H1 (cell line): ENCODE measurements around the gene NXPH3. TPM values are rescaled to one million over a fixed set of nuclear protein-coding genes. Genes with fewer than 3 reads are reported as not detected.

ENCODE experiments used
- CTCF ChIA-PET: fragments of 300-600 bp; sonication (Branson Sonifier 250); formaldehyde crosslinking; loops from one replicate; lab custom pipeline; 2021; ENCODE audit not compliant: partially characterized antibody; lab: Charles Lee
- POLR2A ChIA-PET: fragments of 300-600 bp; sonication (Branson Sonifier 250); formaldehyde crosslinking; loops from one replicate; lab custom pipeline; 2021; ENCODE audit warnings: inconsistent platforms; ENCODE audit not compliant: partially characterized antibody; lab: Charles Lee
- DNase-seq, 2 experiments: peaks; one replicate each; pipeline versions ENCODE4 v3.0.0 to v3.0.0-alpha.2; 2010 to 2022; ENCODE audit warnings: low spot score in 2 of 2, low read depth in 1 of 2, mixed read lengths in 1 of 2
- FAIRE-seq: peaks from 2 replicates; lab custom pipeline; 2011; peaks lifted over from hg19 to GRCh38; lab: Jason Lieb, UNC
- H2AFZ ChIP-seq: 2 replicates; pipeline ENCODE4 v1.8.1; 2012; ENCODE audit warnings: low read length, inconsistent platforms
- H2AK5ac ChIP-seq: 2 replicates; pipeline ENCODE4 v1.6.1; 2013; ENCODE audit warnings: low read depth, low read length
- H2BK120ac ChIP-seq: replicated peaks from 2 replicates; pipeline ENCODE3; 2013; ENCODE audit warnings: low read depth, low read length, inconsistent platforms
- H2BK12ac ChIP-seq: 2 replicates; pipeline ENCODE4 v1.6.1; 2013; ENCODE audit warnings: low read depth, low read length
- H2BK15ac ChIP-seq: 2 replicates; pipeline ENCODE4 v1.6.1; 2013; ENCODE audit warnings: low read length
- H2BK20ac ChIP-seq: 2 replicates; pipeline ENCODE4 v1.6.1; 2013; ENCODE audit warnings: low read length
- H2BK5ac ChIP-seq: 2 replicates; pipeline ENCODE4 v1.6.1; 2013; ENCODE audit warnings: low read depth, low read length
- H3K14ac ChIP-seq: 2 replicates; pipeline ENCODE4 v1.6.1; 2013; ENCODE audit warnings: inconsistent platforms; ENCODE audit not compliant: insufficient read length
- H3K18ac ChIP-seq: 2 replicates; pipeline ENCODE4 v1.6.1; 2013; ENCODE audit warnings: low read length; ENCODE audit errors: extremely low read depth
- H3K23ac ChIP-seq: 2 replicates; pipeline ENCODE4 v1.6.1; 2013; ENCODE audit warnings: inconsistent platforms; ENCODE audit not compliant: insufficient read length
- H3K23me2 ChIP-seq: 2 replicates; pipeline ENCODE4 v1.6.1; 2013; ENCODE audit warnings: low read depth, low read length
- H3K27ac ChIP-seq: 2 replicates; pipeline ENCODE4 v1.6.1; 2011; ENCODE audit warnings: low read depth, low read length, inconsistent platforms
- H3K27me3 ChIP-seq, 4 experiments: replicated peaks in 1 of 4; 1 replicate in 1 of 4; 2 replicates in 3 of 4; pipeline versions ENCODE4 v1.6.1 to v1.8.1; 2011 to 2013; ENCODE audit warnings: low read length in 3 of 4, mild to moderate bottlenecking in 3 of 4, inconsistent platforms in 2 of 4, mixed read lengths in 2 of 4, moderate library complexity in 1 of 4; ENCODE audit not compliant: control insufficient read depth in 3 of 4, insufficient read depth in 3 of 4; ENCODE audit errors: extremely low read depth in 1 of 4
- H3K36me3 ChIP-seq, 4 experiments: 2 replicates each; pipeline versions ENCODE4 v1.6.1 to v1.8.1; 2011 to 2013; ENCODE audit warnings: mild to moderate bottlenecking in 4 of 4, low read length in 3 of 4, moderate library complexity in 2 of 4, control low read depth in 1 of 4, inconsistent platforms in 1 of 4; ENCODE audit not compliant: insufficient read depth in 4 of 4, control insufficient read depth in 2 of 4
- H3K4ac ChIP-seq: replicated peaks from 2 replicates; pipeline ENCODE3; 2013; ENCODE audit warnings: low read length, low read depth, mixed read lengths, inconsistent platforms; ENCODE audit not compliant: insufficient read length
- H3K4me1 ChIP-seq, 4 experiments: replicated peaks in 1 of 4; 1 replicate in 1 of 4; 2 replicates in 3 of 4; pipeline versions ENCODE4 v1.6.1 to v1.8.1; 2011 to 2013; ENCODE audit warnings: low read length in 3 of 4, inconsistent platforms in 2 of 4, mixed read lengths in 1 of 4; ENCODE audit not compliant: insufficient read depth in 4 of 4, control insufficient read depth in 3 of 4
- H3K4me2 ChIP-seq, 2 experiments: 2 replicates each; pipeline versions ENCODE4 v1.6.1 to v1.8.1; 2011 to 2013; ENCODE audit warnings: low read depth in 2 of 2, low read length in 2 of 2, control low read depth in 1 of 2, inconsistent platforms in 1 of 2, mild to moderate bottlenecking in 1 of 2; ENCODE audit not compliant: insufficient read depth in 1 of 2
- H3K4me3 ChIP-seq, 4 experiments: fragments of 200-600, 300-600 bp in 1 of 4; sonication (generic), shearing (Covaris generic), sonication (Bioruptor Twin) in 1 of 4; 2 replicates each; pipeline versions ENCODE4 v1.5.1 to v1.8.1; 2011 to 2016; ENCODE audit warnings: low read length in 4 of 4, low read depth in 3 of 4, control low read depth in 2 of 4, inconsistent platforms in 2 of 4, mild to moderate bottlenecking in 2 of 4, mixed read lengths in 1 of 4, moderate library complexity in 1 of 4; ENCODE audit not compliant: insufficient read depth in 2 of 4; ENCODE audit errors: extremely low read depth in 1 of 4
- H3K56ac ChIP-seq: replicated peaks from 2 replicates; pipeline ENCODE3; 2013; ENCODE audit warnings: low read depth, mild to moderate bottlenecking, mixed read lengths, low read length, inconsistent platforms; ENCODE audit not compliant: insufficient read length
- H3K79me1 ChIP-seq: 2 replicates; pipeline ENCODE4 v1.6.1; 2013; ENCODE audit warnings: low read depth, low read length, control low read depth
- H3K79me2 ChIP-seq, 2 experiments: 2 replicates each; pipeline versions ENCODE4 v1.6.1 to v1.8.1; 2012 to 2013; ENCODE audit warnings: low read length in 2 of 2, mild to moderate bottlenecking in 2 of 2, inconsistent platforms in 1 of 2; ENCODE audit not compliant: insufficient read depth in 2 of 2, control insufficient read depth in 1 of 2
- H3K9ac ChIP-seq, 4 experiments: replicated peaks in 1 of 4; 1 replicate in 1 of 4; 2 replicates in 3 of 4; pipeline versions ENCODE4 v1.6.1 to v1.8.1; 2011 to 2013; ENCODE audit warnings: low read depth in 3 of 4, low read length in 3 of 4, control low read depth in 2 of 4, mild to moderate bottlenecking in 2 of 4, moderate library complexity in 2 of 4, inconsistent platforms in 1 of 4; ENCODE audit errors: extremely low read depth in 1 of 4
- H3K9me3 ChIP-seq, 2 experiments: 2 replicates each; pipeline versions ENCODE4 v1.6.1 to v1.8.1; 2012 to 2013; ENCODE audit warnings: mild to moderate bottlenecking in 2 of 2, moderate library complexity in 2 of 2, control low read depth in 1 of 2, inconsistent platforms in 1 of 2, low read depth in 1 of 2, low read length in 1 of 2, mixed read lengths in 1 of 2; ENCODE audit not compliant: insufficient read depth in 2 of 2
- H4K20me1 ChIP-seq, 2 experiments: replicated peaks in 1 of 2; 2 replicates each; pipeline versions ENCODE3 to v1.8.1; 2011 to 2013; ENCODE audit warnings: inconsistent platforms in 2 of 2, low read length in 2 of 2, mild to moderate bottlenecking in 1 of 2; ENCODE audit not compliant: insufficient read depth in 2 of 2, control insufficient read depth in 1 of 2
- H4K5ac ChIP-seq: 2 replicates; pipeline ENCODE4 v1.6.1; 2013; ENCODE audit warnings: low read length, low read depth, mixed read lengths, inconsistent platforms; ENCODE audit not compliant: insufficient read length
- H4K8ac ChIP-seq: 2 replicates; pipeline ENCODE4 v1.8.0; 2013; ENCODE audit warnings: mild to moderate bottlenecking, moderate library complexity, low read length, inconsistent platforms; ENCODE audit not compliant: insufficient read depth; ENCODE audit errors: extremely low read depth
- H4K91ac ChIP-seq: replicated peaks from 2 replicates; pipeline ENCODE3; 2013; ENCODE audit warnings: low read length, mixed read lengths, inconsistent platforms; ENCODE audit not compliant: insufficient read length
- BCL11A ChIP-seq, 2 experiments: IDR thresholded peaks; one replicate each; pipeline ENCODE4 v1.6.1; 2011; ENCODE audit warnings: low read depth in 2 of 2, low read length in 2 of 2, mild to moderate bottlenecking in 2 of 2
- CEBPB ChIP-seq: IDR thresholded peaks from 2 replicates; pipeline ENCODE4 v1.6.1; 2012; ENCODE audit warnings: low read depth, low read length
- CHD1 ChIP-seq: IDR thresholded peaks from 2 replicates; pipeline ENCODE4 v1.6.1; 2012; ENCODE audit warnings: low read depth, low read length, improper control_type of control experiment
- CREB1 ChIP-seq: IDR thresholded peaks from 2 replicates; pipeline ENCODE4 v1.6.1; 2012; ENCODE audit warnings: inconsistent platforms
- GTF2F1 ChIP-seq: IDR thresholded peaks from 2 replicates; pipeline ENCODE4 v1.6.1; 2012; ENCODE audit warnings: low read depth, low read length, improper control_type of control experiment, borderline replicate concordance
- JUND ChIP-seq: IDR thresholded peaks from 2 replicates; pipeline ENCODE4 v1.6.1; 2011; ENCODE audit warnings: mild to moderate bottlenecking, improper control_type of control experiment, low read length
- KDM5A ChIP-seq: fragments of 200-600 bp; IDR thresholded peaks from 2 replicates; pipeline ENCODE4 v1.7.1; 2012; ENCODE audit warnings: mild to moderate bottlenecking, low read length, inconsistent platforms, mixed read lengths
- RAD21 ChIP-seq, 2 experiments: IDR thresholded peaks in 1 of 2; conservative IDR thresholded peaks in 1 of 2; 2 replicates each; pipeline ENCODE4 v1.6.1; 2011; ENCODE audit warnings: low read depth in 2 of 2, low read length in 2 of 2, improper control_type of control experiment in 1 of 2, inconsistent platforms in 1 of 2, mild to moderate bottlenecking in 1 of 2, moderate library complexity in 1 of 2
- SAP30 ChIP-seq: fragments of 300-600 bp; sonication (generic); IDR thresholded peaks from 2 replicates; pipeline ENCODE4 v1.7.1; 2012; ENCODE audit warnings: low read length, moderate library complexity, mild to moderate bottlenecking, inconsistent platforms; ENCODE audit not compliant: insufficient read depth, insufficient replicate concordance
- SIX5 ChIP-seq: IDR thresholded peaks from 2 replicates; pipeline ENCODE4 v1.6.1; 2011; ENCODE audit warnings: mild to moderate bottlenecking, low read depth, low read length
- TEAD4 ChIP-seq: IDR thresholded peaks from 2 replicates; pipeline ENCODE4 v1.6.1; 2012; ENCODE audit warnings: low read depth, low read length, inconsistent platforms, mixed read lengths
- WGBS, 2 experiments: shearing (Covaris generic) in 1 of 2; methylation state at CpG; one replicate each; pipeline versions ENCODE4 v1.1.6 to v1.1.7; 2013 to 2015; ENCODE audit warnings: low lambda C conversion rate in 2 of 2, mixed read lengths in 2 of 2, inconsistent platforms in 1 of 2, low coverage in 1 of 2, missing lambda C conversion rate in 1 of 2; ENCODE audit not compliant: insufficient replicate concordance in 2 of 2, insufficient coverage in 1 of 2, insufficient read length in 1 of 2; ENCODE audit errors: extremely low coverage in 1 of 2, missing lambda C conversion rate in 1 of 2; 5-methylcytosine and 5-hydroxymethylcytosine counted together
- polyA plus RNA-seq, 7 experiments: library from polyadenylated mRNA; depleted of rRNA in 3 of 7; stranded (reverse) in 5 of 7; unstranded in 2 of 7; fragments of >200 nt in 5 of 7; fragments of 200-250 nt in 2 of 7; gene quantifications; 1 replicate in 5 of 7; 2 replicates in 1 of 7; 4 replicates in 1 of 7; pipeline versions ENCODE4 v1.2.1 to v1.2.3, GENCODE V29; 2011 to 2013; ENCODE audit warnings: missing spikeins in 2 of 7, mixed read lengths in 2 of 7
- total RNA-seq: library from RNA; stranded (reverse); fragmentation: NEBNext Ultra II Directional; extraction: Animal tissue kit (Norgen Biotek cat#: 25700); gene quantifications from 2 replicates; pipeline ENCODE4 v1.2.1, GENCODE V29; 2021
- TF ChIP-seq, protein P1 (sequence below): IDR thresholded peaks from 2 replicates; pipeline ENCODE4 v1.6.1; 2011; ENCODE audit warnings: low read depth, mild to moderate bottlenecking, low read length; ENCODE audit not compliant: insufficient read depth

The NXPH3 gene
- total and polyA plus RNA-seq, 2 of the 8 experiments (the other 6 are each of a cell fraction or from before 2014, with no cell fraction given): 2.5 to 3.7 TPM

DNA sequence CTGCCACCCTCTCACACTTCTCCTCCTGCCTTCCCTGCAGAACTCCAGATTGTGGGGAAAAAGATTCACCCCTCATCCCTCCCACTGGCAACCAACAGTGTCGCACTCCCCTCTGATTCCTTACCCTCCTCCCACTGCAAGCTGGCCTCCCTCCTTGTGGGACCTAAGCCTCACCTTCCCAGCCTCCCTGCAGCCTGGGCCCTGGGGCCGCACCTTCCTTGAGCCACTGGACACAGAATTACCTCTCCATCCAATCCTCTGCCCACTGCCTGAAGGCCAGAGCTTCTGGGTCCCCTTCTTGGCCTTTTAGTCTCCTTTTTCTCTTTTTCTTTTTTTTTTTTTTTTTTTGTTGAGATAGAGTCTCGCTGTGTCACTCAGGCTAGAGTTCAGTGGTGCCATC, 46.7 kb upstream of the NXPH3 start:
- H3K4me2 ChIP-seq: no peak overlapping the region
- H3K27me3 ChIP-seq: no peaks in the 10 kb centered on the region
- no peak overlapping the region for H2AFZ ChIP-seq
- no peak for DNase-seq
- no peaks in the 10 kb centered on the region for H3K79me1 ChIP-seq
- no peak overlapping the region for H3K56ac ChIP-seq
- H3K9ac ChIP-seq: no peak overlapping the region
- no peak overlapping the region for H3K4ac ChIP-seq
- H2BK5ac ChIP-seq: no peak overlapping the region
- H3K9me3 ChIP-seq: no peaks in the 10 kb centered on the region
- H3K27ac ChIP-seq: no peak overlapping the region
- H3K36me3 ChIP-seq: no peaks in the 10 kb centered on the region
- H3K14ac ChIP-seq: no peak overlapping the region
- H3K4me1 ChIP-seq: no peaks in the 10 kb centered on the region; a peak in 1 of 7 replicates
- H2AK5ac ChIP-seq: no peak overlapping the region
- H4K20me1 ChIP-seq: no peaks in the 10 kb centered on the region
- ChIA-PET CTCF (interaction anchor here (1.2 to 3.6 kb wide), 3 partner anchors 8 to 28 kb away, joined by 3 to 22 read pairs (median 4); no protein-coding TSS in a partner anchor), POLR2A (no interaction called here)
- 85% methylated on average over 2 of the region's 3 CpGs; no CpG with 5 or more reads in 1 of the 2 experiments for WGBS, 2 experiments
- H2BK20ac ChIP-seq: no peak overlapping the region
- H3K18ac ChIP-seq: 0 out of 2 replicates have a peak overlapping the region, but pooled peaks have one; percentile 13
- FAIRE-seq: no peak
- peak overlapping the region; percentile 33; the same call in 1 of the 2 replicates for H2BK12ac ChIP-seq
- H4K8ac ChIP-seq: no peak overlapping the region
- H4K5ac ChIP-seq: no peak overlapping the region
- no peak overlapping the region for H3K4me3 ChIP-seq
- H3K23ac ChIP-seq: no peak overlapping the region
- H2BK15ac ChIP-seq: no peak overlapping the region
- H3K79me2 ChIP-seq: no peaks in the 10 kb centered on the region
- no peak overlapping the region for H2BK120ac ChIP-seq
- H4K91ac ChIP-seq: no peak overlapping the region
- H3K23me2 ChIP-seq: no peaks in the 10 kb centered on the region
- no peak for TF ChIP-seq CHD1
- TF ChIP-seq KDM5A: no peak
- no peak for TF ChIP-seq BCL11A (IDR thresholded peaks at IDR 0.05; ENCODE audit: low read depth in 2 of 2, low read length in 2 of 2)
- TF ChIP-seq, protein P1, sequence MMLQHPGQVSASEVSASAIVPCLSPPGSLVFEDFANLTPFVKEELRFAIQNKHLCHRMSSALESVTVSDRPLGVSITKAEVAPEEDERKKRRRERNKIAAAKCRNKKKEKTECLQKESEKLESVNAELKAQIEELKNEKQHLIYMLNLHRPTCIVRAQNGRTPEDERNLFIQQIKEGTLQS: no peak
- TF ChIP-seq JUND: no peak
- TF ChIP-seq CREB1: no peak
- TF ChIP-seq SAP30: no peak
- no peak for TF ChIP-seq TEAD4
- no peak for TF ChIP-seq SIX5
- TF ChIP-seq GTF2F1: no peak
- no peak for TF ChIP-seq RAD21 (IDR thresholded peaks at IDR 0.05 in 1 of 2, conservative IDR thresholded peaks at IDR 0.05 in 1 of 2; ENCODE audit: low read depth in 2 of 2, low read length in 2 of 2)
- TF ChIP-seq CEBPB: no peak
